ENCODE results near the gene NDRG3. TPM values are rescaled to one million over a fixed set of nuclear protein-coding genes. Genes with fewer than 3 reads are reported as not detected.

NDRG3 gene
- total RNA-seq, 1 experiment from 2014 or later, result 55.6 TPM

DNA sequence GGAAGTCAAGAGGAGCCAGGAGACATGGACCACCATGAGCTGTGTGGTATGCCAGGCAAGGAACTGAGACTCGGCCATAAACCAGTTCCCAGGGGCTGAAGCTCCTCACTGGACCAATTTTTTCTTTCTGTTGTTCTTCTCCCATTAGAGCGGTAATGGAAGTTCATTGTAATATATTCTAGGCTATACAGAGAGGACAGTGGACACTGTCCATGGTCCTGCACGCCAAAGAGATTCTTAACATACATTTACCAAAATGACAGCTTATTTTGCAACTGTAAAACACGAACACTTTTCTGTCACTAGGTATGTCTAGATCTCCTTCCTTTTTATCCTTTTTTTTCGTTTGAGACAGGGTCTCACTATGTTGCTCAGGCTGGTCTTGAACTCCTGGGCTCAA, 40.8 kb upstream of the NDRG3 start:
- Histone ChIP-seq H3K27ac (no peak overlapping the region), H3K9me2 (ENCODE audit: insufficient read depth) (no peaks in the 10 kb centered on the region), H3F3A (ENCODE audit: insufficient read depth, low read depth) (no peaks in the 10 kb centered on the region), H3K9me3 (ENCODE audit: insufficient read depth, low read depth) (no peaks in the 10 kb centered on the region), H4K20me1 (ENCODE audit: insufficient read depth) (no peaks in the 10 kb centered on the region), H2AFZ (no peak overlapping the region), H3K4me3 (no peak overlapping the region), H3K27me3 (ENCODE audit: insufficient read depth, low read depth) (no peaks in the 10 kb centered on the region), H3K36me3 (ENCODE audit: low read depth) (no peaks in the 10 kb centered on the region), H3K4me2 (no peak overlapping the region), H3K79me2 (ENCODE audit: low read depth) (no peaks in the 10 kb centered on the region), H3K4me1 (replicated peaks; ENCODE audit: insufficient read depth) (no peaks in the 10 kb centered on the region)
- POLR2A ChIA-PET (ENCODE audit: unreplicated experiment), result interaction anchor here (0.7 kb wide), 1 partner anchor 491 kb away, joined by 5 read pairs; no protein-coding TSS in a partner anchor
- BruUV-seq (replicated peaks), result no TSS peak
- no peak for DNase-seq
- CTCF ChIA-PET, result interaction anchor here (0.6 kb wide), 2 partner anchors 21 to 22 kb away, joined by 3 to 20 read pairs; no protein-coding TSS in a partner anchor
- TF ChIP-seq EZH2 (IDR thresholded peaks at IDR 0.05; ENCODE audit: low read depth), result no peak
- TF ChIP-seq, protein P1, sequence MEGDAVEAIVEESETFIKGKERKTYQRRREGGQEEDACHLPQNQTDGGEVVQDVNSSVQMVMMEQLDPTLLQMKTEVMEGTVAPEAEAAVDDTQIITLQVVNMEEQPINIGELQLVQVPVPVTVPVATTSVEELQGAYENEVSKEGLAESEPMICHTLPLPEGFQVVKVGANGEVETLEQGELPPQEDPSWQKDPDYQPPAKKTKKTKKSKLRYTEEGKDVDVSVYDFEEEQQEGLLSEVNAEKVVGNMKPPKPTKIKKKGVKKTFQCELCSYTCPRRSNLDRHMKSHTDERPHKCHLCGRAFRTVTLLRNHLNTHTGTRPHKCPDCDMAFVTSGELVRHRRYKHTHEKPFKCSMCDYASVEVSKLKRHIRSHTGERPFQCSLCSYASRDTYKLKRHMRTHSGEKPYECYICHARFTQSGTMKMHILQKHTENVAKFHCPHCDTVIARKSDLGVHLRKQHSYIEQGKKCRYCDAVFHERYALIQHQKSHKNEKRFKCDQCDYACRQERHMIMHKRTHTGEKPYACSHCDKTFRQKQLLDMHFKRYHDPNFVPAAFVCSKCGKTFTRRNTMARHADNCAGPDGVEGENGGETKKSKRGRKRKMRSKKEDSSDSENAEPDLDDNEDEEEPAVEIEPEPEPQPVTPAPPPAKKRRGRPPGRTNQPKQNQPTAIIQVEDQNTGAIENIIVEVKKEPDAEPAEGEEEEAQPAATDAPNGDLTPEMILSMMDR (conservative IDR thresholded peaks at IDR 0.05), result no peak
- intact Hi-C loops (cut with micrococcal nuclease; ENCODE audit: unreplicated experiment), result no loop called here

DNA sequence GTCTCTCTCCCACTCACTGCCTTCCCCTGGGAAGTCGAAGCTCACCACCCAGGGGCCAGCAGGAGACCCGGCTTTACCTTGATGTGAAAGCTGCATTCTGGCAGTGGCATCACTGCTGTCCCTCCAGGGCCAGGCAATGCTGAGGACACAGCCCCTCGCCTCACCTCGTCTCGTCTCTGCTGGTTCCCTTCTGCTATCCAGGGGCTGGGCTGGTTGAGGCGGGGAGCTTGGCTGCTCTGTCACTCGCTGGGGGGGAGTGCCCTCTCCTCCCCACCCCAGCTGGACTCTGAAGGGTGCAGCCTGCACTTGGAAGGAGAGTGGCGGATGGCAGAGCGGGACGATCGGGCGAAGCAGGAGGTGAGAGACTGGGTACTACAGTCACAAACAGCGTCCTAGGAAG, 40.4 kb upstream of the NDRG3 start:
- TF ChIP-seq EZH2 (IDR thresholded peaks at IDR 0.05; ENCODE audit: low read depth), result no peak
- TF ChIP-seq, protein P1 (conservative IDR thresholded peaks at IDR 0.05), result no peak
- Histone ChIP-seq H3K4me1 (replicated peaks; ENCODE audit: insufficient read depth) (no peaks in the 10 kb centered on the region), H3K4me2 (no peak overlapping the region), H3K27ac (no peak overlapping the region), H3K27me3 (ENCODE audit: insufficient read depth, low read depth) (no peaks in the 10 kb centered on the region), H3K4me3 (no peak overlapping the region), H3F3A (ENCODE audit: insufficient read depth, low read depth) (no peaks in the 10 kb centered on the region), H3K9me2 (ENCODE audit: insufficient read depth) (no peaks in the 10 kb centered on the region), H3K36me3 (ENCODE audit: low read depth) (no peaks in the 10 kb centered on the region), H2AFZ (no peak overlapping the region), H3K9me3 (ENCODE audit: insufficient read depth, low read depth) (no peaks in the 10 kb centered on the region), H4K20me1 (ENCODE audit: insufficient read depth) (no peaks in the 10 kb centered on the region), H3K79me2 (ENCODE audit: low read depth) (no peaks in the 10 kb centered on the region)
- ChIA-PET CTCF (interaction anchor here (0.6 kb wide), 1 partner anchor 22 kb away, joined by 20 read pairs; no protein-coding TSS in a partner anchor), POLR2A (ENCODE audit: unreplicated experiment) (interaction anchor here (0.7 kb wide), 1 partner anchor 491 kb away, joined by 5 read pairs; no protein-coding TSS in a partner anchor)
- no TSS peak for BruUV-seq (replicated peaks)
- no peak for DNase-seq
- intact Hi-C loops (cut with micrococcal nuclease; ENCODE audit: unreplicated experiment), result no loop called here

DNA sequence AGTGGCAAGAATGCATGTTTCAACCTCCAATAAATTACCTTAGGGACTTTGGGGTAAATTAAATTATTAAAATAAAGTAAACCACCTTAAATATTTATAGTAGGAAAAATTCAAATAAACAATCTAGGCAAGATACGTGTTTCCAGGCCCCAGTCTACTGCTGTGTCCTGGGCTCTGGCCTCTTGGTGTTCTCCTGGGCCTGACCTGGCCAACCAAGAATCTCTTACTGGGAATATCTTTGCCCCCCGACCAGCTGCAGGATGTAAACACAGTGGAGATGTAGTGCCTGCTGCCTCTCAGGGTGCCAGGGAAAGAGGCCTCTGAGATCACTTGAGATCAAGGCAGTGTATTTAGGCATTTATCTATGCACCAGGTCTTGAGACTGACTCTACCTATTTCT, 39.4 kb upstream of the NDRG3 start:
- H3K9me2 ChIP-seq (ENCODE audit: insufficient read depth), result no peaks in the 10 kb centered on the region
- H3K27me3 ChIP-seq (ENCODE audit: insufficient read depth, low read depth), result no peaks in the 10 kb centered on the region
- no peak overlapping the region for H3K4me2 ChIP-seq
- no peak overlapping the region for H2AFZ ChIP-seq
- ChIA-PET POLR2A (ENCODE audit: unreplicated experiment) (no interaction called here), CTCF (no interaction called here)
- no peaks in the 10 kb centered on the region for H3K79me2 ChIP-seq (ENCODE audit: low read depth)
- no peaks in the 10 kb centered on the region for H3F3A ChIP-seq (ENCODE audit: insufficient read depth, low read depth)
- no peak for TF ChIP-seq EZH2 (IDR thresholded peaks at IDR 0.05; ENCODE audit: low read depth)
- TF ChIP-seq, protein P1 (conservative IDR thresholded peaks at IDR 0.05), result no peak
- H3K9me3 ChIP-seq (ENCODE audit: insufficient read depth, low read depth), result no peaks in the 10 kb centered on the region
- no peaks in the 10 kb centered on the region for H3K36me3 ChIP-seq (ENCODE audit: low read depth)
- BruUV-seq (replicated peaks), result no TSS peak
- no peak overlapping the region for H3K27ac ChIP-seq
- no peak overlapping the region for H3K4me3 ChIP-seq
- H4K20me1 ChIP-seq (ENCODE audit: insufficient read depth), result no peaks in the 10 kb centered on the region
- H3K4me1 ChIP-seq (replicated peaks; ENCODE audit: insufficient read depth), result no peaks in the 10 kb centered on the region
- no peak for DNase-seq
- intact Hi-C loops (cut with micrococcal nuclease; ENCODE audit: unreplicated experiment), result no loop called here

Data from PC-9 (cell line).